Endothelial cell of umbilical vein (primary cell): ENCODE data around the gene RAB21. TPM values are rescaled to one million over a fixed set of nuclear protein-coding genes. Genes with fewer than 3 reads are reported as not detected.

Experiments
- BruUV-seq: library from RNA; stranded (reverse); fragments of 400-500 nt; replicated peaks from 2 replicates; lab custom pipeline; 2021; lab: Mats Ljungman, UMichigan
- CTCF ChIA-PET: fragments of 300-600, 350-600 bp; sonication (Branson Sonifier 250); formaldehyde crosslinking; loops from one replicate; lab custom pipeline; 2021; ENCODE audit warnings: antibody characterized with exemption, inconsistent platforms; lab: Charles Lee
- POLR2A ChIA-PET: fragments of 300-600, 350-600 bp; sonication (Branson Sonifier 250); formaldehyde crosslinking; loops from one replicate; lab custom pipeline; 2021; ENCODE audit warnings: antibody characterized with exemption, inconsistent platforms; lab: Charles Lee
- DNase-seq: peaks from one replicate; pipeline ENCODE4 v3.0.0-alpha.2; 2011; ENCODE audit warnings: low read depth, low spot score
- FAIRE-seq: peaks from 2 replicates; lab custom pipeline; 2011; peaks lifted over from hg19 to GRCh38; lab: Jason Lieb, UNC
- H2AFZ ChIP-seq: 2 replicates; pipeline ENCODE4 v1.6.0; 2012; ENCODE audit warnings: low read depth, low read length, control low read depth, inconsistent platforms
- H3K27ac ChIP-seq: 2 replicates; pipeline ENCODE4 v1.5.1; 2011; ENCODE audit warnings: low read depth, mild to moderate bottlenecking, control low read depth, low read length, moderate library complexity; ENCODE audit not compliant: insufficient read depth
- H3K27me3 ChIP-seq, 2 experiments: 2 replicates each; pipeline versions ENCODE4 v1.6.0 to v1.6.1; 2011; ENCODE audit warnings: low read length in 2 of 2, mixed read lengths in 1 of 2; ENCODE audit not compliant: control insufficient read depth in 2 of 2, insufficient read depth in 2 of 2
- H3K36me3 ChIP-seq, 2 experiments: 2 replicates in 1 of 2; 3 replicates in 1 of 2; pipeline ENCODE4 v1.5.1; 2011; ENCODE audit warnings: low read length in 2 of 2, mild to moderate bottlenecking in 1 of 2, moderate library complexity in 1 of 2; ENCODE audit not compliant: control insufficient read depth in 2 of 2, insufficient read depth in 2 of 2; ENCODE audit errors: extremely low read depth in 1 of 2
- H3K4me1 ChIP-seq: 3 replicates; pipeline ENCODE4 v1.5.1; 2011; ENCODE audit warnings: mild to moderate bottlenecking, low read length; ENCODE audit not compliant: control insufficient read depth, insufficient read depth; ENCODE audit errors: extremely low read depth
- H3K4me2 ChIP-seq: 2 replicates; pipeline ENCODE4 v1.6.1; 2011; ENCODE audit warnings: low read length, control low read depth, mixed read lengths; ENCODE audit not compliant: insufficient read depth
- H3K4me3 ChIP-seq, 3 experiments: fragments of 200-600 bp in 1 of 3; sonication (generic), shearing (Covaris generic) in 1 of 3; replicated peaks in 1 of 3; 2 replicates each; pipeline ENCODE4 v1.5.1; 2011 to 2016; ENCODE audit warnings: control low read depth in 3 of 3, low read length in 3 of 3, mild to moderate bottlenecking in 2 of 3, inconsistent platforms in 1 of 3, low read depth in 1 of 3, moderate library complexity in 1 of 3; ENCODE audit not compliant: insufficient read depth in 1 of 3
- H3K79me2 ChIP-seq: 2 replicates; pipeline ENCODE4 v1.6.0; 2012; ENCODE audit warnings: low read length, inconsistent platforms; ENCODE audit not compliant: control insufficient read depth, insufficient read depth
- H3K9ac ChIP-seq: replicated peaks from 2 replicates; pipeline ENCODE3; 2011; ENCODE audit warnings: low read length, control low read depth; ENCODE audit not compliant: insufficient read depth; ENCODE audit errors: extremely low read depth
- H3K9me1 ChIP-seq: replicated peaks from 3 replicates; pipeline ENCODE4 v1.6.0; 2011; ENCODE audit warnings: mild to moderate bottlenecking, low read length; ENCODE audit not compliant: control insufficient read depth, insufficient read depth; ENCODE audit errors: extremely low read depth
- H3K9me3 ChIP-seq: replicated peaks from 2 replicates; pipeline ENCODE4 v1.5.1; 2012; ENCODE audit warnings: low read length, inconsistent platforms; ENCODE audit not compliant: control insufficient read depth, insufficient read depth
- H4K20me1 ChIP-seq: replicated peaks from 2 replicates; pipeline ENCODE3; 2011; ENCODE audit warnings: mild to moderate bottlenecking, low read length; ENCODE audit not compliant: control insufficient read depth, insufficient read depth; ENCODE audit errors: extremely low read depth
- CTCF ChIP-seq, 2 donors: IDR thresholded peaks; 1 replicate in 1 of 2; 2 replicates in 1 of 2; pipeline ENCODE4 v1.5.1; 2011; ENCODE audit warnings: low read length in 2 of 2, mild to moderate bottlenecking in 2 of 2, moderate library complexity in 2 of 2, control low read depth in 1 of 2, inconsistent platforms in 1 of 2, low read depth in 1 of 2; ENCODE audit not compliant: insufficient read depth in 1 of 2; ENCODE audit errors: extremely low read depth in 1 of 2
- EZH2 ChIP-seq: IDR thresholded peaks from 2 replicates; pipeline ENCODE4 v1.6.1; 2012; ENCODE audit warnings: borderline replicate concordance, low read depth, mild to moderate bottlenecking, moderate library complexity, low read length, inconsistent platforms; ENCODE audit not compliant: severe bottlenecking
- FOS ChIP-seq: IDR thresholded peaks from 2 replicates; pipeline ENCODE4 v1.6.1; 2011; ENCODE audit warnings: mild to moderate bottlenecking, low read length, moderate library complexity, borderline replicate concordance; ENCODE audit not compliant: insufficient read depth
- GATA2 ChIP-seq: IDR thresholded peaks from 2 replicates; pipeline ENCODE4 v1.7.0; 2011; ENCODE audit warnings: low read depth, mild to moderate bottlenecking, moderate library complexity, mixed read lengths, low read length; ENCODE audit not compliant: insufficient read length, insufficient read depth
- JUN ChIP-seq: IDR thresholded peaks from 2 replicates; pipeline ENCODE4 v1.6.1; 2011; ENCODE audit warnings: borderline replicate concordance, low read depth; ENCODE audit not compliant: insufficient read length, insufficient read depth
- MYC ChIP-seq: IDR thresholded peaks from one replicate; pipeline ENCODE4 v1.6.1; 2011; ENCODE audit warnings: mild to moderate bottlenecking, low read depth, low read length
- POLR2A ChIP-seq: IDR thresholded peaks from 2 replicates; pipeline ENCODE4 v1.6.1; 2012; ENCODE audit warnings: low read depth, mild to moderate bottlenecking, control low read depth, low read length
- POLR2AphosphoS5 ChIP-seq: IDR thresholded peaks from 2 replicates; pipeline ENCODE4 v1.6.1; 2012; ENCODE audit warnings: low read depth, mild to moderate bottlenecking, control low read depth, low read length, moderate library complexity; ENCODE audit not compliant: insufficient read depth
- dilution Hi-C: fragments of 300-500 bp; cut with MboI; formaldehyde crosslinking; loops from one replicate; pipeline ENCODE4 v1.15.0; 2019; ENCODE audit warnings: low sequenced_read_pairs; ENCODE audit not compliant: extremely low pct_ligation_motif_present
- intact Hi-C: fragments of 100-400 bp; cut with micrococcal nuclease; formaldehyde crosslinking; loops from one replicate; pipeline ENCODE4 v1.10.0; 2022
- polyA plus RNA-seq, 4 experiments: library from polyadenylated mRNA; depleted of rRNA in 3 of 4; stranded (reverse) in 3 of 4; unstranded in 1 of 4; fragments of >200 nt; gene quantifications; 2 replicates each; pipeline versions ENCODE4 v1.2.1 to v1.2.3, GENCODE V29; 2011 to 2012; ENCODE audit warnings: missing spikeins in 1 of 4
- total RNA-seq: library from RNA; stranded (reverse); gene quantifications from 2 replicates; pipeline ENCODE4 v1.2.3, GENCODE V29; 2021
- TF ChIP-seq, protein P1 (sequence below): IDR thresholded peaks from 2 replicates; pipeline ENCODE4 v1.6.1; 2011; ENCODE audit not compliant: insufficient read depth, insufficient read length

The RAB21 gene
- total and polyA plus RNA-seq, 2 donors (not counting 3 experiments of a cell fraction or from before 2014, with no cell fraction given): 1.8 to 49.6 TPM

DNA sequence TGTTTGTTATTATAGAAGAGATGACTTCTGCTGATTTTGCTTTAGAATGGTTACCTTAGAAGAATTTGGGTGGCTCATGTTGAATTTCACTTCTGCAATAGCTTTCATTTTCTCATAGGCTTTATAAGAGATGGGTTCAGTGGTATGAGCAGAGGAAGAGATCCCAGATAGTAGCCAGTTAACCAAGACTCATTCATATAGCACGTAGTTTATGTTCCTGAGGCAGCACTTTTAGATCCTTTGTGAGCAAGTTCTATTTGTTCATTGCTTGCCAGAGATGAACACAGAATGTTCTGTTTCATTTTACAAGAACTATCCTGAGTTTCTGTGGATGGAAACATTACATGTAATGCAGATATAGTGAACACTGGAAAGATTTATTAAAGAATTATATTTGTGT, 32.2 kb downstream of the RAB21 start:
- ChIA-PET CTCF (interaction anchor here (1.7 to 2.2 kb wide), 2 partner anchors 10 to 105 kb away, joined by 4 to 5 read pairs; no protein-coding TSS in a partner anchor), POLR2A (no interaction called here)
- H3K9me3 ChIP-seq: no peaks in the 10 kb centered on the region
- H3K4me3 ChIP-seq: no peak overlapping the region
- no peak overlapping the region for H3K27ac ChIP-seq
- no TSS peak for BruUV-seq
- no peak overlapping the region for H3K9ac ChIP-seq
- dilution Hi-C loops: no loop called here
- peaks cover 3 to 11% of the 10 kb centered on the region in 2 experiments for H3K36me3 ChIP-seq
- H2AFZ ChIP-seq: no peak overlapping the region
- no peaks in the 10 kb centered on the region for H3K9me1 ChIP-seq
- H3K4me2 ChIP-seq: no peak overlapping the region
- peaks cover 17% of the 10 kb centered on the region for H3K4me1 ChIP-seq
- H3K79me2 ChIP-seq: peaks cover 5% of the 10 kb centered on the region
- intact Hi-C loops: no loop called here
- DNase-seq (no peak), FAIRE-seq (no peak)
- TF ChIP-seq, protein P1, sequence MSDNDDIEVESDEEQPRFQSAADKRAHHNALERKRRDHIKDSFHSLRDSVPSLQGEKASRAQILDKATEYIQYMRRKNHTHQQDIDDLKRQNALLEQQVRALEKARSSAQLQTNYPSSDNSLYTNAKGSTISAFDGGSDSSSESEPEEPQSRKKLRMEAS: no peak
- TF ChIP-seq GATA2: no peak
- no peak for TF ChIP-seq POLR2A
- no peak for TF ChIP-seq FOS
- no peak for TF ChIP-seq POLR2AphosphoS5
- no peak for TF ChIP-seq EZH2
- TF ChIP-seq JUN: no peak
- TF ChIP-seq MYC: no peak
- no peak for TF ChIP-seq CTCF (IDR thresholded peaks at IDR 0.05; ENCODE audit: extremely low read depth in 1 of 2, insufficient read depth in 1 of 2, low read depth in 1 of 2, low read length in 2 of 2)
- H3K27me3 ChIP-seq: no peaks in the 10 kb centered on the region
- H4K20me1 ChIP-seq: no peaks in the 10 kb centered on the region
